GM21515 (cell line): ENCODE results near the gene GMPPA.
A peak's percentile ranks its signal among the peaks of the same experiment; 100 is the strongest.

ENCODE experiments used
- ATAC-seq: cut with Tn5 transposase; IDR thresholded peaks from one replicate; pipeline ENCODE4 v1.9.1; 2021; ENCODE audit not compliant: unreplicated experiment

Gene GMPPA

DNA sequence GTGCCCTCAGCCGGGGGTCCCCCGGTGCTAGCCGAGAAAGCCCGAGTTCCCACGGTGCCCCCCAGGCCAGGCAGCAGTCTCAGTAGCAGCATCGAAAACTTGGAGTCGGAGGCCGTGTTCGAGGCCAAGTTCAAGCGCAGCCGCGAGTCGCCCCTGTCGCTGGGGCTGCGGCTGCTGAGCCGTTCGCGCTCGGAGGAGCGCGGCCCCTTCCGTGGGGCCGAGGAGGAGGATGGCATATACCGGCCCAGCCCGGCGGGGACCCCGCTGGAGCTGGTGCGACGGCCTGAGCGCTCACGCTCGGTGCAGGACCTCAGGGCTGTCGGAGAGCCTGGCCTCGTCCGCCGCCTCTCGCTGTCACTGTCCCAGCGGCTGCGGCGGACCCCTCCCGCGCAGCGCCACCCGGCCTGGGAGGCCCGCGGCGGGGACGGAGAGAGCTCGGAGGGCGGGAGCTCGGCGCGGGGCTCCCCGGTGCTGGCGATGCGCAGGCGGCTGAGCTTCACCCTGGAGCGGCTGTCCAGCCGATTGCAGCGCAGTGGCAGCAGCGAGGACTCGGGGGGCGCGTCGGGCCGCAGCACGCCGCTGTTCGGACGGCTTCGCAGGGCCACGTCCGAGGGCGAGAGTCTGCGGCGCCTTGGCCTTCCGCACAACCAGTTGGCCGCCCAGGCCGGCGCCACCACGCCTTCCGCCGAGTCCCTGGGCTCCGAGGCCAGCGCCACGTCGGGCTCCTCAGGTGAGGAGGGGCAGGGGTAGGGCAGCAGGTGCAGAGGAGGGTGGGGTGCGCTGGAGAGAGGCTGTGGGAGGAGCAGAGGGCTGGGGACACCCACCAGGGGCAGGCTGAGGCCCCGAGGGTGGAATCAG lies 14.1 kb upstream of the GMPPA start:
- no peak for ATAC-seq

DNA sequence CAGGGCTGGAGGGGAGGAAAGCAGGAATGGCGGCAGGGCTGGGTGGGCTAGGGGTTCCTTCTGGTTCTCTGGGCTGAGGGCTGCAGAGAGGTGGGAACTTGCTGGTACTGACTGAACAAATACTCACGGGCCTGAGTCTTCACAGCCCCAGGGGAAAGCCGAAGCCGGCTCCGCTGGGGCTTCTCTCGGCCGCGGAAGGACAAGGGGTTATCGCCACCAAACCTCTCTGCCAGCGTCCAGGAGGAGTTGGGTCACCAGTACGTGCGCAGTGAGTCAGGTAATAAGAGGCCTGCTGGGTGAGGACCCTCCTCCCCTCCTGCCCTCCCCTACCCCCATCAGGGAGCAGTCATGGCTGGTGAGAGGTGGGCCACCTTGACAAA lies 13.5 kb upstream of the GMPPA start:
- ATAC-seq, result no peak

DNA sequence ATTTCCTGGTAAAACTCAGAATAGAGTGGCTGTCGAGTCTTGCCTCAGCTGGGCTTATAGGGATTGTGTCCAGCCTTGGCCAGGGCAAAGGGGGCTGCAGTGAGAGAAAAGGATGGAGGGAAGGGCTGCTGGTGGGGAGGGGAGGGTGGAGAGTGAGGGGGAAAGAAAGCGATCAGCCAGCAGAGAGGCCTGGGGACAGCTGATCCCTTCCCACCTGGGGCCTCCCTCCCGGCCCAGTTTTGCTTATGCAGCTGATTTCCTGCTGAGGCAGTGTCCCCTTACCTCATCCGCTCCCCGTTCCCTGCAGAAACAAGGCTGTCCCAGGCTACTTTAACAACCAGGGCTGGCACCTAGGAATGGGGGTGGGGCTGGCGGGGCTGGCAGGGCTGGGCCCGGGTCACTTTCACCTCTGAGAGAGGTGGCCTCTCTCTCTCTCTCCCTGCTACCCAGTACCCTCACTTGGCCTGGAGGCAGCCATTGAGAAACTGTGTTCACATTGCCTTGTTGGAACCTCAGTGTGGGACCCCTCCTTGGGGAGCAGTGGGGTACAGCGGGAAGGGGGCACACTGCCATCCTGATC lies 12.2 kb upstream of the GMPPA start:
- no peak for ATAC-seq

DNA sequence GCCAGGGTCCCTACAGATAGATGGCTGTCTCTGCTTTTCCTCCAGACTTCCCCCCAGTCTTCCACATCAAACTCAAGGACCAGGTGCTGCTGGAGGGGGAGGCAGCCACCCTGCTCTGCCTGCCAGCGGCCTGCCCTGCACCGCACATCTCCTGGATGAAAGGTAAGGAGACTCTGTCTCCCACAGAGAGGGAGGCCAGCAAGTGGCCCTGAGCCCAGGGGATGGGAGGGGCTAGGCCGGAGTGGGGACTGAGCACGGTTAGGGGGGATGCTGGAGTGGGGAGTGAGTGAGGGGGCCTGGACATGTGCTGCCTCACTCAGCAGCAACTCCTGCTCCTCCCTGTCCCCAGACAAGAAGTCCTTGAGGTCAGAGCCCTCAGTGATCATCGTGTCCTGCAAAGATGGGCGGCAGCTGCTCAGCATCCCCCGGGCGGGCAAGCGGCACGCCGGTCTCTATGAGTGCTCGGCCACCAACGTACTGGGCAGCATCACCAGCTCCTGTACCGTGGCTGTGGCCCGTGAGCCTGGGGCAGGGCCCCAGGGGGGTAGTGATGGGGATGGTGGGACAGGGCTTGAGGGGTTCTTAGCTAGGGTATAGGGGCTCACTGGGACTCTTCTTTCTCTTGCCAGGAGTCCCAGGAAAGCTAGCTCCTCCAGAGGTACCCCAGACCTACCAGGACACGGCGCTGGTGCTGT lies 10.4 kb upstream of the GMPPA start:
- ATAC-seq, result no peak

DNA sequence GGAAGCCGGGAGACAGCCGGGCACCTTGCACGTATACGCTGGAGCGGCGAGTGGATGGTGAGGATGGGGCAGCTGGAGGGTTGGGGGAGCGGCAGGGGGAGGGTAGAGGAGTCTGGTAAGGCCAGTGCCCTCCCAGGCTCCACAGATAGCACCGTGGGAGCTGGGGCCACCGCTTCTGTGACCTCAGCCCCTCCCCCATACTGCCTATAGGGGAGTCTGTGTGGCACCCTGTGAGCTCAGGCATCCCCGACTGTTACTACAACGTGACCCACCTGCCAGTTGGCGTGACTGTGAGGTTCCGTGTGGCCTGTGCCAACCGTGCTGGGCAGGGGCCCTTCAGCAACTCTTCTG lies 9.9 kb upstream of the GMPPA start:
- no peak for ATAC-seq

DNA sequence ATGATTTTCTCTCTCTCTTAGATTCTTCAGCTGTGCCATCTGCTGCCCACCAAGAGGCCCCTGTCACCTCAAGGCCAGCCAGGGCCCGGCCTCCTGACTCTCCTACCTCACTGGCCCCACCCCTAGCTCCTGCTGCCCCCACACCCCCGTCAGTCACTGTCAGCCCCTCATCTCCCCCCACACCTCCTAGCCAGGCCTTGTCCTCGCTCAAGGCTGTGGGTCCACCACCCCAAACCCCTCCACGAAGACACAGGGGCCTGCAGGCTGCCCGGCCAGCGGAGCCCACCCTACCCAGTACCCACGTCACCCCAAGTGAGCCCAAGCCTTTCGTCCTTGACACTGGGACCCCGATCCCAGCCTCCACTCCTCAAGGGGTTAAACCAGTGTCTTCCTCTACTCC lies 9.4 kb upstream of the GMPPA start:
- no peak for ATAC-seq

DNA sequence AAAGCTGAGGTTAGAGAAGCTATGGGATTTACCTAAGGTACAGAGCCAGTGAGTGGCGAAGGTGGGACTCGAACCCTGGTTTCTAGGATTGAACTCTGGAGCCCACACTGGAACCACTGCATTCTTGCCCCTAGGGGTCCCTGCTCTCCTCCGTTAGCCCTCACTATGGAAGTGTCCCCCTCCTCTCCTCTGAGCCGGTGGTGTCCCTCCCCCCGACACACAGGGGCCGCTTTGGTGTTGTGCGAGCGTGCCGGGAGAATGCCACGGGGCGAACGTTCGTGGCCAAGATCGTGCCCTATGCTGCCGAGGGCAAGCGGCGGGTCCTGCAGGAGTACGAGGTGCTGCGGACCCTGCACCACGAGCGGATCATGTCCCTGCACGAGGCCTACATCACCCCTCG lies 8.5 kb upstream of the GMPPA start:
- no peak for ATAC-seq

DNA sequence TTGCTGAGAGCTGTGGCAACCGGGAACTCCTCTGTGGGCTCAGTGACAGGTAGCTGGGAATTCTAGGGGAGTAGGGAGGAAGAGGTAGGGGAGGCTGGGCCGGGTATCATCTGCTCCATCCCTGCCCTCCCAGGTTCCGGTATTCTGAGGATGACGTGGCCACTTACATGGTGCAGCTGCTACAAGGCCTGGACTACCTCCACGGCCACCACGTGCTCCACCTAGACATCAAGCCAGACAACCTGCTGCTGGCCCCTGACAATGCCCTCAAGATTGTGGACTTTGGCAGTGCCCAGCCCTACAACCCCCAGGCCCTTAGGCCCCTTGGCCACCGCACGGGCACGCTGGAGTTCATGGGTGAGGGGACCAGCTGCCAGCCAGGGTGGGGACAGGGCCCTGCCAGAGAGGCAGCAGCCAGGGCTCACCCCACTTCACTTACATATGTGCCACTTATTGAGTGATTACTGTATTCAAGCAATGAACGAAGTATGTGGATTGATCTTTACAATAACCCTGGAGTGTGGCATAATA lies 8.0 kb upstream of the GMPPA start:
- no peak for ATAC-seq

DNA sequence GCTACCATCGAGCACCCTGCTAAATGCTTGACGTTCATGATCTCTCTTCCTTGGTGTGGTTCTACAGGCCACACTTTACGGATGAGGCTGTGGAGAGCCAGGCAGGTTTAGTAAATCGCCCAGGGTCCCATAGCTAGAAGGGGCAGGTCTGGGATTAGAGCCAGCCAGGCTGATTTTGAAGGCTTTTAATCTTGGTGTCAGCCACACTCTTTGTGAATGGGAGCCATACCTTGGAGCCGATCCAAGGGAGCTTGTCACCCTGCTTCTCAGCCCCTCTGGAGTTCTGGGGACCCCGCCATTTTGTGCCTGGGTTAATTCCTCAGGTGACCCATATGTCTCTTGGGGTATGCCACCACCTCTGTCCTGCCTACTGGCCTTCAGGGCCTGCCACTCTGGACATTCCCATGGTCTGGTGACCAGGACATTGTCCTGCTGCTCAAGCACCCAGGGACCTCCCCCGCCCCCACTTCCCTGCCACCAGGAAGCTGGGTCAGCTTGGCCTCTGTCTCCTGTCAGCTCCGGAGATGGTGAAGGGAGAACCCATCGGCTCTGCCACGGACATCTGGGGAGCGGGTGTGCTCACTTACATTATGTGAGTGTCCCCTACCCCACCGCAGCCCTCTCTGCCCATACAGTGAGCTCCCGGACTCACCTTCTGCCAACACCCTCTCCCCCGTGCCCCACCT lies 7.3 kb upstream of the GMPPA start:
- no peak for ATAC-seq

DNA sequence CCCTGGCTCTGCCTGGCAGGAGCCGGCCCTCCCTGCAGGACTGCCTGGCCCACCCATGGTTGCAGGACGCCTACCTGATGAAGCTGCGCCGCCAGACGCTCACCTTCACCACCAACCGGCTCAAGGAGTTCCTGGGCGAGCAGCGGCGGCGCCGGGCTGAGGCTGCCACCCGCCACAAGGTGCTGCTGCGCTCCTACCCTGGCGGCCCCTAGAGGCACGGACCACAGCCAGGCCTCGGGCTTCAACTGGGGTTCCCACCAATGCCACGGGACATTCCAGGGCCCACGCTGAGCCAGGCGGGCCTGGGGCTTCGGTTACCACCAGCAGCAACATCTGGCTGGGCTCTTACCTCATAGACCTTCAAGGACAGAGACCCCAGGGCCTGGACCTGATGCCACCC lies 6.1 kb upstream of the GMPPA start:
- ATAC-seq, result no peak

DNA sequence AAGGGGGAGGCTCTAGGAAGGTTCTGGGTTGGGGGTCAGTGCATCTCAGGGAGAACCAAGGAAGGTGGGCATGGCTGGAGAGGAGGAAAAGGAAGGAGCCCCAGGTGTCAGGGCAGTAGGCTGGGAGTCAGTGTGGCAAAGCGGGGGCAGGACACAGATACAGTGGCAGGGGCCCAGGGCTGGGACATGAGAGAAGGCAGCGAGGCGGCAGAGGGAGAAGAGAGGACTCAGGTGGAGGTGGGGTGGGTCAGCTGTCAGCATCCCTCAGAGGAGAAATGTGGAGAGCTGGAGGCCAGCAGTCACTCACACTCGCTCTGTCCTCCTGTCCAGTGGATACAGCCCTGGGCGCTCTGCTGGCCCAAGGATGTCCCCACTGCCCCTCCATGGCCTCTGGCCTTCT lies 5.6 kb upstream of the GMPPA start:
- ATAC-seq, result no peak

DNA sequence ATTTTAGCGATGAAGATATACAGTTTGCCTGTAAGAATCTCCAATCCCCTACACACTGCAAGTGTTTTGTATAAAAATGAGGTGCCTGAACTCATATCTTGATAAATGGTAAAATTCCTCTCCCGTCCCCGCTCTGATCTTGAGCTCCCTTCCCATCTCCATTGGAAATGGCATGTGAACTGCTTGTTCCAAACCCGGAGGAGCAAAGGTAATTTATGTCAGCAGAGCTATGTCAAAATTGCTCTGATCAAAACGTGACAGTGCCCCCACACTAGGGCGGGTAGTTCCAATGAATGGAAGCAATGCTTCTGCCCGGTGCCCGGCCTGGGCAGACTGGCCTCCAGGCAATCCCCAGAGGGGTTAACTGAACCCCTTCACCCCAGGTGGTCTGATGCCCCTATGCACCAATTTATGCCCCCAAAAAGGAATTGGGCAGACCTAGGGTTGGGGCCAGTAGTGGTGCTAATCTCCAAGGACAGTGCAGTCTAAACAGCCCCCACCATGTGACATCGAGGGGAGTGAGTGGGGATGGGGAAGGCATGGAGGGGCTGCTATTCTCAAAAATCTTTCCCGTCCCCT lies 3.6 kb upstream of the GMPPA start:
- no peak for ATAC-seq

DNA sequence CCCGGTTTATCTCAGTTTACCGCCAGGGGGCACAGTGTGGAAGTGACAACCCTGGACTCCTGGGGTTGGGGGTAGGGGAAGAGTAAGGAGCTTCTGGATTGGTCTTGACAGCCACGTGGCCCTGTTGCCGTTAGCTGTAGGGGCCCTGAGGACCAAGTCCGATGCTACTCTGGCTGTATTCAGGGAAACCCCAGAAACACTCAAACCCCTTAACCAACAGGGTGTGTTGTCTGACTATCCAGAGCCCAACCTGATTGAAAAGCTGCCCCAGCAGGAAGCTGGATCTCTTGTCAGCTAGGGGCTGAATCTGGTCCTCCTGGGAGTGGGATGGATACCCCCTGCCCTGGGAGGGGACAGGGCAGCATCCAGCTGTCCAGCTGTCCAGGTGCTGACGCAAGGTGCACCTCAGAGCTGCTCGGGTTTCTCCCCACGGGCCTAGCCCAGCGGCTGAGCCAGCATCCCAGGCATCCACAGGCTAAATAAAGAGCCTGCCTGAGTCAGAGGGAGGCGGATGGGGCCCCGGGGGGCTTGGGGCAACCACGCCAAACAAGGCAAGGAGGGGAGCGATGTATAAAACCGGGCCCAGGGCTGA lies 3.1 kb upstream of the GMPPA start:
- no peak for ATAC-seq

DNA sequence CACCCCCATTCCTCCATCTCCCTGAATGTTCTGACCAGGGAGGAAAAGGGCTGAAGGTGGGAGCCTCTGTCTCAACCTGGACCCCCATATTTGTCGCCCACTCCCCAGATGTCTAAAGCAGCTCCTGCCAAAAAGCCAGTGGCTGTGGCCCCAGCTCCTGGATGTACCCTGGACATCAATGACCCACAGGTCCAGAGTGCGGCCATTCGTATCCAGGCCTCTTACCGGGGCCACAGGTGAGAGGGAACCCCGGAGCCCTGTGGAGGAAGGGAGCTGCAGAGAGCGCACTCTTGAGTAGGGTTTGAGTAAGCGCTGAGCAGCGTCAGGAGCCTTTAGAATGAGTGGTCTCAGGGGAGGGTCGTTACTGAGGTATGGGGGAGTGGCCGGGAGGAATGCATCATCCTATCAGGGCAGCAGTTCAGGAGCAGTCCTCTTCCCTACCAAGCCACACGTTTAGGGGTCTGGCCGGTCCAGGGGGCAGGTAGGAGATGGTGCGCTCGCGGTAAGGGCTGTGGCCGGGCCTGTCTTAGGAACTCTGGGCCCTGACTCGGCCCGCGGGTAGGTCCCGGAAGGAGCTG lies 2.4 kb upstream of the GMPPA start:
- no peak for ATAC-seq

DNA sequence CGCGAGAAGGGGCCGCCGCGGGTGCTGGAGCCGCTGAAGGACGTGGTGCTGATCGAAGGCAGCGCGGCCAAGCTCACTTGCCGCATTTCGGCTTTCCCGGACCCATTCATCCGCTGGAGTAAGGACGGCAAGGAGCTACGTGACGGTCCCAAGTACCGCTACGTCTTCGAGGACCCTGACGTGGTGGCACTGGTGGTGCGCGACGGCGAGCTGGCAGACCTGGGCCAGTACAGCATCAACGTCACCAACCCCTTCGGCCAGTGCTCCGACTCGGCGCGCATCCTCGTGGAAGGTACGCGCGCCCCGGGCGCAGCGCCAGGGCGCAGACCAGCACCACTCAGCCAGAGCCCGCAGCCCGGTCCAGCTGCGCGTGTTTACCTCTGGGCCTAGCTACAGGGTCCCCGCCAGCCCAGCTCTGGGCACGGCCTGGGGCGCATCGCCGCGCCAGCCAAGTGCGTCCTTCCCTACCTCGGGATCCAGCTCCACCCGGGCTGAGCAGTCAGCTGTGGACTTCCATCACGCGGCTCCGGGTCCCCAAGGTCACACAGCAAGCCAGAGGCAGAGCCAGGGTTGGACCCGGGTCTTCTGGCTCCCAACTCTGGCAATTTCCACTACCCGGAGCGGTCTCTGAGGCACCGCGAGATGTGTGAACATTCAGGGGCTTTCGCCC lies 1.7 kb upstream of the GMPPA start:
- ATAC-seq, result no peak

DNA sequence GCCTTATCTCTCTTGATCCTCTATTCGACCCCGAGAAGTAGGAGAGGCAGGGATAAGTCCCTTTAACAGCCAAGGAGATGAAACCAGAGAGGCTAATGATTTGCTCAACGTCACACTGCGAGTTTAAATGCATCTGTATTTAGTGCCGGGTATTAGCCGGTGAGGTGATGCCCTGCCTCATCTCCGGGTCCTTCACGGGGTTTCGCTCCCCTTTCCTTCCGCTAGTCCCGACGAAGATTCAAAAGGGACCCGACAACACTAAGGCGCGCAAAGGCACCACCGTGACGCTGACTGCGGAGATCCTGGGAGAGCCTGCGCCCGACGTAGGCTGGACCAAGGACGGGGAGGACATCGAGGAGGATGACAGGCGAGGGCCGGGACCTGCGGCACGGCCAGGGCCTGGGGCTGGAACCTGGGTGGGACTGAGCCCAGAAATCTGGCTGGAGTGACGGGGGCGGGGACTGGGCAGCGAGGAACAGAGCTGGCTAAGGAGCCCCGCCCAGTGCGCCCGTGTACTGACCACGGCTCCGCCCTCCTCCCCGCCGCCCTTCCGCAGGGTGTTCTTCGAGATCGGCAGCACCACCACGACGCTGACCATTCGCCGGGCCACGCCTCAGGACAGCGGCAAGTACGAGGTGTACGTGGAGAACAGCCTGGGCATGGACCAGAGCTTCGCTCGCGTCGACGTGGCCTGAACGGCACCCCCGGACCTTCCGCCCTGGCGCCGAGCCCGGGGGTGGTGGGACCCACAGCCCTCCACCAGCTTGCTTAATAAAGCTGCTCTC lies 1.0 kb upstream of the GMPPA start:
- ATAC-seq, result peak; percentile 13

DNA sequence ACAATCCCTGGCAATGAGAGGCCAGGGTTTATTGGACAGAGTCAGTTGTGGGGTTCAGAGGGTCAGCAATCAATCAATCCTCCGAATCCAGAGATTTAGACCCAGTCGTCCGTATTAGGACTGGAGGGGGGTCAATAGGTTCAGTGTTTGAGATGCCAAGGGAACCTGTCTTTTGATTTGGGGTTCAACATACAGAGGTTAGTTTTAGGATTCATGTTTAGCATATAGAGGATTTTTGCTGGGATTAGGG lies 292 bp downstream of the GMPPA start:
- ATAC-seq, result no peak

DNA sequence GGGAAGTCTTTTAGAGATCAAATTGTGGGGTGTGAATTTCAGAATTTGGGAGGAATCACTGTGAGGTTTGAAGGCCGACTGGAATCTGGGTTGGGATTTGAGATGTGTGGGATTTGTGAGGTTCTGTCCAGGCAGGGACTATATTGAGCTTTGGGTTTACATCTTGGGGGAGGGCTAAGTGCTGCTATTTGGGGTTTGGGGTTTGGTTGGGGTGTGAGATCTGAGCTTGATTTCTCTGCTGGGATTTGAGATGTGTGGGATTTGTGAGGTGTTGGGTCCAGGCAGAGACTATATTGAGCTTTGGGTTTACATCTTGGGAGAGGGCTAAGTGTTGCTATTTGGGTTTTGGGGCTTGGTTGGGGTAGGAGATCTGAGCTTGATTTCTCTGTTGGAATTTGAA lies 864 bp downstream of the GMPPA start:
- ATAC-seq, result no peak

DNA sequence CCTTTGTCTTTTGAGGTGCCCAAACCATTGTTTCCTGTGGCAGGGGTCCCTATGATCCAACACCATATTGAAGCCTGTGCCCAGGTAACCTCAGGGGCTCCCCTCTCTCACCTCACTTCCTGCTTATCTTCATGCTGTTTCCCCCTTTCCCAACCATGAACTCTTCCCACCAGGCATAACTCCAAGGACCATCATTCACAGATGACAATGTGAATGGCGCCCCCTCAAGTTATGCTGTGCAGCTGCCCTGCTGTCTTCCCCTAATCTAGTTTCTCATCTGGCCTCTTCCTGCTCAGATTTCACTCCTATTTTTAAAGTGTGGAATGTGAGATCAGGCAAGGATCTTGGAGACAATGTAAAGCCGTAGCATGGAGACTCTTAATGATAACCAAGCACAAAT lies 1.4 kb downstream of the GMPPA start:
- ATAC-seq, result no peak
